GM21526 (cell line): ENCODE data around the gene EED.
A peak's percentile ranks its signal among the peaks of the same experiment; 100 is the strongest.

ENCODE experiments used
- ATAC-seq: cut with Tn5 transposase; IDR thresholded peaks from one replicate; pipeline ENCODE4 v1.9.1; 2021; ENCODE audit warnings: moderate library complexity; ENCODE audit not compliant: unreplicated experiment, low FRiP score

EED gene

GRCh38 chr11:86244522-86245368, at the start of gene EED:
TSS of gene EED (plus strand) at chr11:86244753. CDS start at chr11:86245230, 477 bp downstream.
- peak; percentile 55 for ATAC-seq

DNA sequence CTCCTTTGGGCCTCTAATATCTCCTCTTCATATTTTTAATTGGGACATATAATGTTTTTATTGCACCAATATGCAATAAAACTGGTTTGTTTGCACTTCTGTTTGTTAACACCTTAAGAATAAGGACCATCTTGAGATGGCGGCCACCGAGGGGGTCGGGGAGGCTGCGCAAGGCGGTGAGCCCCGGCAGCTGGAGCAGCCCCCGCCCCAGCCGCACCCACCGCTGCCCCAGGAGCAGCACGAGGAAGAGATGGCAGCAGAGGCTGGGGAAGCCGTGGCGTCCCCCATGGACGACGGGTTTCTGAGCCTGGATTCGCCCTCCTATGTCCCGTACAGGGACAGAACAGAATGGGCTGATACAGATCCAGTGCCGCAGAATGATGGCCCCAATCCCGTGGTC, 49.6 kb upstream of the EED start:
- ATAC-seq, result no peak

DNA sequence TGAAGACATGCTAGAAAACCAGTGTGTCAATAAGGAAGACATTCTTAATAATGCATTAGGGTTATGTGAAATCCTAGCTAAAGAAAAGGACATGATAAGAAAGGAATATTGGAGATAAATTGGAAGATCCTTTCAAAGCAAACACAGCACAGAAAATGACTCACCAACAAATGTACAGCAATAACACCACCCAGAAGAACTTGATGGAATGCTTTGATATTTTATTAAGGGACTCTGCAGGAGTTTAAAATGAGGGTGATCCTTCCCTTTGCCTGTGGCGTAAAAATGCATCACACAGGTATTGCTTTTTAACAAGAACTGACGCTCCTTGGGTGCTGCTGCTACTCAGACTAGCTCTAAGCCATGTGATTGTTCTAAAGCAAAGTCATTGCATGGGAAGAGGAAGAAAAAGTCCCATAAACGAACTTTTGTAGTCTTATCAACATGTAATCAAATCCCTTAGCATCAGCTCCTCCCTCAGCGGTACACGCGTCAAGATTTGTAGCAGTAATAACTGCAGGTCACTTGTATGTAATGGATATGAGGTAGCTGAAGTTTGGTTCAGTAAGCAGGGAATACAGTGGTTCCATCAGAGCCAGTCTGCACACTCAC, 48.4 kb upstream of the EED start:
- ATAC-seq, result no peak

DNA sequence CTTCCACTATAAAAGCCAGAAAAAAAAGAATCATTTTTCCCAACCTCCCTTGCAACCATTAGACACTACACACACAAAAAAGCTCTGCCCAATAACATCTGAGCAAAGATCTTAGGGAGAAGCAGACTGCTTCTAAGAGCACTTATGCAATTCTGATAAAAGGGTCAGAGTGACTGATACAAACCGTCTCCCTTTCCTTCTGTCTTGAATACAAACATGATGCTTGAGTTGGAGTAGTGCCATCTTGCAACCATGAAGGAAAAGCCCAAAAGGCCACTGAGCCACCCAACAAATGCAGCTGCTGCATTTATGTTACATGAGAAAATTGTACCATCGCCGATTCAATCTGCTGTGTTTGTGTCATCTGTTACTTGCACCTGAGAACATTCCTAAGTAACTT, 47.6 kb upstream of the EED start:
- no peak for ATAC-seq

DNA sequence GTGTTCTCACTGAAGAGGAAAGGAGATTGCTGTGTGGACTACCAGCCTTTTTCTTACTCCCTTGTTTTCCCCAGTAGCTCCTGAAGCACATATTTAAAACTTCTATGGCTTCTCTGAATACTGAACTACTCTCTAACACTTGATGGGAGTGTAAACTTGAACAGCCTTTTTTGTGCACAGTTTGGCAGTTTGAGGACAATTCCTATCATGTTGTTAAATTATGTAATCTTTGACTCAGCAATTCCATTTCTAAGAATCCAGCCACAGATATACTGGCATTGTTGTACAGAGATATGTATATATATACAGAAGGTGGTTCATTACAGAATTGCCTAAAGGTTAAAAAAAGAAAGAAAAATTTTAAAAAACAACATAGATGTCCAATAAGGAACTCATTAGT, 47.1 kb upstream of the EED start:
- ATAC-seq, result no peak

DNA sequence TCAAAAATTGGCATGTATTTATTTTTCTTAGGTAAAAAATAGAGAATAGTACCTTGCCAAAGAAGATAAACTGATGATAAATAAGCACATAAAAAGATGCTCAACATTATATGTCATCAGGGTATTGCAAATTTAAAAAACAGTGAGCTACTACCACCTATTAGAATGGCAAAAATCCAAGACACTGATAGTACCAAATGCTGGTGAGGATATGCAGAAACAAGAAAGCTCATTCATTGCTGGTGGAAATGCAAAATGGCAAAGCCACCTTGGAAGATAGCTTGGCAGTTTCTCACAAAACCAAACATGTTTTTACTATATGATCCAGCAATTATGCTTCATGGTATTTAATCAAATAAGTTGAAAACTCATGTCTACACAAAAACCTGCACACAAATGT, 46.4 kb upstream of the EED start:
- no peak for ATAC-seq

GRCh38 chr11:86199354-86199753, 45.2 kb upstream of the EED start:
- no peak for ATAC-seq

DNA sequence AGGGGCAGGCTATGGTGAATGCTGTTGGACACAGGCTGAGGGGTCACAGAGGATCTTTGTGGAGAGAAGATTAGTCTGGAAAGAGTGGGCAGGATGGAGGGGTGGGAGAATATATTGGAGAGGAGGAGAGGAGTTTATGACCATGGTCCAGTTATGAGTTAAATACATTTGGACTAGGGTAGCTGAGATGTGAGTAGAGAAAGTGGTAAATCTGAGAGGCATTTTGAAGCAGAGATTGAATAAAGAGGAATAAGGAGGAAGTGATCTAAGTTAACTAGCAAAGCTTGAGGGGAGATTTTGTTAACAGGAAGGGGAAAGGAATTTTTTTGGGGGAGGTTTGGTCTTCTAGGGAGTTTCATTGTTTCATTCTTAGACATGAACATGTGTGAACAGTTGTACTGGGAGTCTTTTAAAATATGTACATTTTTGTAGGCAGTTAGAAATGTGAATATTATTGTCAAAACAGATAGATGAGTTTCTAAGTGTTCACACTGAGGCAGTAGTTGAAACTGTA, 43.1 kb upstream of the EED start:
- no peak for ATAC-seq

- peak; percentile 37 for ATAC-seq
These were observed 42.6 kb upstream of the EED start for GRCh38 chr11:86202013-86202336.

GRCh38 chr11:86204356-86204755, 40.2 kb upstream of the EED start:
- ATAC-seq, result no peak

GRCh38 chr11:86205421-86206336, 38.9 kb upstream of the EED start:
- no peak for ATAC-seq

DNA sequence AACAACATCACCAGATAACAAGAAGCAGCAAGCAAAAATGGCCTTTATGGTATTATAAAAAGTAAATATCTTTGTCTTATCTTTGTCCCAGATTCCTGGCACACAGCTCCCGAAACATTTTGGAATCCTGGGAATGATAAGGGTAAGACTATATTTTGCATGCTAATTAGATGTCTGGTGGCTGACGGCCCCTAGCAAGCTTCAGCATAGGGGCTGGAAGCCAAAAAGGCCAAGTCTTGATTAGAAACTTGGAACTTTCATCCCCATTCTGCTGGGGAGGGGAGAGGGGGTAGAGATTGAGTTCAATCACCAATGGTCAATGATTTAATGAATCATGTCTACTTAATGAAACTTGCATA, 38.2 kb upstream of the EED start:
- no peak for ATAC-seq

- ATAC-seq, result no peak
These were observed 37.1 kb upstream of the EED start for GRCh38 chr11:86207413-86207812.

DNA sequence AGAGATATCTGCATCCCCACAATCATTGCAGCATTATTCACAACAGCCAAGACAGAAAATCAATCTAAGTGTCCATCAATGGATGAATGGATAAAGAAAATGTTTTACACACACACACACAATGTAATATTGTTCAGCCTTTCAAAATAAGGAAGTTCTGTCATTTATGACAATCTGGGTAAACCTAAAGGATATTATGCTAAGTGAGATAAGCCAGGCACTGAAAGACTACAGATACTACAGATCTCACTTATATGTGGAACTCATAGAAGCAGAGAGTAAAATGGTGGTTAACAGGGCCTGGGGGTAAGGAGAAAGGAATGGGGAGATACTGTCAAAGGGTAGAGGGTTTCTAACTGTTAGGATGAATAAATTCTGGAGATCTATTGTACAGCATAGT, 36.0 kb upstream of the EED start:
- ATAC-seq, result no peak

DNA sequence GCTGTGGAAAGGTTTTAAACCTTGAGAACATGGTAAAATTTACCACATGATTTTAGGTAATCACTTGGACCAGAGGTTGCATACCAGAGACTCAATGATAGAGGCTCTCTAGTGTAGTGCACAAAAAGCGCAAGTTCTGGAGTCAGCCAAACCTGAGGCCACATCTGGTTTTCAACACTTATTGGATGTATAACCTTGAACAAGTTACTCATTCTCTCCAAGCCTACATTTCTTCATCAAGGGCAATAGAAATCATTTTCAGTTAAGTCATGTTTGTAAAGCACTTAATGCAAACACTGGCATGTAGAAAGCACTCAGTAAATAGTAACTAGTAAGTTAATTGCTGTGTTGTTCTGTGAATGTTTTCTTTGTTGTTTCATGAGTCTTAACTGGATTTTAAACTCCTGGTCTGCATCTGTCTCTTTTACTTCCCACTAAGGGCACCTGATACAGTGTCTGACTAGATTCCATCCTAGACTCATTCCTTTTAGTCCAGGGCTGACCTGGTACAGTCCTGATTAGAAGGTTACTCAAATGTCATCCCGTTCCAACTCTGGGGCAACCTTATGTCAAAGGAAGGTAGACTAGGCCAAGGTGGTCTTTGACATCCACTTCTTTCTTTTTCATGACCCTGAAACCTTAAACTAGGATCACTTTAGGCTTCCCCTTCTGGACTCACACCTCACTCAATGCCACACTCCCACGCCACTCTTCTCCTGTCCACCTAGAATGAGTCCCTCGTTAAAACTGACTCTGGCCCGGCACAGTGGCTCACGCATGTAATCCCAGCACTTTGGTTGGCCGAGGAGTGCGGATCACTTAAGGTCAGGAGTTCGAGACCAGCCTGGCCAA, 34.5 kb upstream of the EED start:
- no peak for ATAC-seq

DNA sequence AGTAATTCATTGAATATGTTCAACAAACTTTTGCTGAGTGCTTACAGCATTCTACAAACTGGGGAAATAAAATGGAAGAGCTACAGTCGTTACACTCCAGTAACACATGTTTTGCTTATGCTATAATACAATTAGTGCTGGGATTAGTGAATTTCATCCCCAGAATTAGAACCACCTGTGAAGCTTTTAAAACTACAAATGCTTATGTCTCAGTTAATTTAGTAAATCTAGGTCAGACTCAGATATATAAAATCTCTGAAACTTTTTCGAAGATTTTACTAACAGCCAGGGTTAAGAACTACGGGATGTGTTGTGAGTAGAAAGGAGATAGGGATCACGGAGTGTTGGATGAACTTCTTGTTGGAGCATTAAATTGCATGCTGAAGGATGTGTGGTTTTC, 33.7 kb upstream of the EED start:
- no peak for ATAC-seq

GRCh38 chr11:86211619-86212018, 32.9 kb upstream of the EED start:
- peak; percentile 45 for ATAC-seq

DNA sequence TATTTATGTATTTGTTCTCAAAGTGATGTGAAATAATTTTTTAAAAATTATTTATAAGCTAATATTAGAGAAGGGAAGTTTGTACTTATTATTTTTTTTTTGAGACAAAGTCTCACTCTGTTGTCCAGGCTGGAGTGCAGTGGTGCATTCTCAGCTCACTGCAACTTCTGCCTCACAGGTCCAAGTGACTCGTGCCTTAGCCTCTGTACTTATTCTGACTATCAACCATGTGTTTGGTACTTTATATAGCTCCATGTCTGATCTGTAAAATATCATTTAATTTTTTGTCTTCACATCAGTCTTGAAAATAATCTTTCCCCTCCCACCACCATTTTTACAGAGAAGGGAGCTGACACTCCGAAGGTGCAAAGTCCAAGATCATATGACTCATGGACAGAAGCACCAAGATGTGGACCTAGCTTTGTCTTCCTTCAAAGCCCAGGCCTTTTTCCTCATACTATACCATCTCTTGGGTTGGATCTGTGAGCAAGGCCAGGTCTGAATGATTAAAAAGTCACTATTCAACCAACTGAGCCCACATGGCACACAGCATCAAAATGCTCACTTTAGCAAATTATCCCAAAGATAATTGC, 32.4 kb upstream of the EED start:
- ATAC-seq, result no peak

DNA sequence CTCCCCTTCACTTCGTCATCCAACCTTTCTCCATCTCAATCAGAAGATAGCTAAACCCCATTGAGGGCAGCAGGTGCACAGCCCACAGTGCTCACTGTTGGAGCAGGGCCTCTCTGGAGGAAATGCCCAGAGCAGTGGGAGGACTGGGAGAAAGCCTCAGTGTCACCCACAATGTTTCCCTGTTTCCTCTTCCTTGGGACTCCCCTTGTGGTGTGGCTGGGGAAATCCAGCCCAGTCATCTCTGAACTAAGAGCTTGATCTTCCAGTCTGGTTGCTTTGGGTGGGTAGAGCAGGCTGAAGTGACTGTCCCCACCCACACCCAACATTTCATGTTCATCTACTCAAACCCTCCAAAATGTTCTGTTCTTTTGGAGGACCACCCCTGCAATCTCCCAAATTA, 29.8 kb upstream of the EED start:
- no peak for ATAC-seq
